Astrocyte (in vitro differentiated cells and primary cell): ENCODE results near the gene DEPP1.

Source experiments
- CTCF ChIP-seq: IDR thresholded peaks from 2 replicates; pipeline ENCODE4 v1.5.1; 2011; ENCODE audit warnings: low read depth, mild to moderate bottlenecking, inconsistent platforms, low read length, moderate library complexity; ENCODE audit not compliant: insufficient read depth
- EZH2 ChIP-seq: IDR thresholded peaks from 2 replicates; pipeline ENCODE4 v1.6.1; 2012; ENCODE audit warnings: mild to moderate bottlenecking, low read length, inconsistent platforms; ENCODE audit not compliant: insufficient read depth

- TF ChIP-seq CTCF (no peak), EZH2 (no peak)
Measured at GRCh38 chr10:44967616-44968015, 11.0 kb downstream of the DEPP1 start.
